SK-N-SH (cell line): ENCODE measurements around the gene FAM210B.

Experiments used
- CTCF ChIP-seq: fragments of 200-600 bp; sonication (generic); IDR thresholded peaks from 2 replicates; pipeline ENCODE4 v1.6.1; 2017; ENCODE audit warnings: antibody characterized with exemption, mild to moderate bottlenecking, moderate library complexity
- EP300 ChIP-seq, 2 experiments: IDR thresholded peaks; 2 replicates each; pipeline versions ENCODE4 v1.4.0 to v1.6.1; 2012; ENCODE audit warnings: borderline replicate concordance in 1 of 2, low read depth in 1 of 2, low read length in 1 of 2
- RAD21 ChIP-seq: IDR thresholded peaks from 2 replicates; pipeline ENCODE4 v1.6.1; 2012; ENCODE audit warnings: mild to moderate bottlenecking, low read length
- REST ChIP-seq: IDR thresholded peaks from 2 replicates; pipeline ENCODE4 v1.6.1; 2012; ENCODE audit warnings: mild to moderate bottlenecking, low read depth, low read length, moderate library complexity
- RXRA ChIP-seq: IDR thresholded peaks from 2 replicates; pipeline ENCODE4 v1.4.0; 2012; ENCODE audit warnings: low read depth, mild to moderate bottlenecking, borderline replicate concordance
- SIN3A ChIP-seq: IDR thresholded peaks from 2 replicates; pipeline ENCODE4 v1.6.1; 2012; ENCODE audit warnings: low read depth, mild to moderate bottlenecking, low read length, moderate library complexity, borderline replicate concordance
- SMC3 ChIP-seq: IDR thresholded peaks from 2 replicates; pipeline ENCODE4 v1.6.1; 2012; ENCODE audit warnings: low read depth, low read length, improper control_type of control experiment
- TCF12 ChIP-seq: IDR thresholded peaks from 2 replicates; pipeline ENCODE4 v1.4.0; 2012
- ZBTB33 ChIP-seq: IDR thresholded peaks from 2 replicates; pipeline ENCODE4 v1.4.0; 2012; ENCODE audit warnings: low read depth, borderline replicate concordance
- TF ChIP-seq, protein P1 (sequence below): IDR thresholded peaks from 2 replicates; pipeline ENCODE4 v1.4.0; 2012; ENCODE audit warnings: low read depth

DNA sequence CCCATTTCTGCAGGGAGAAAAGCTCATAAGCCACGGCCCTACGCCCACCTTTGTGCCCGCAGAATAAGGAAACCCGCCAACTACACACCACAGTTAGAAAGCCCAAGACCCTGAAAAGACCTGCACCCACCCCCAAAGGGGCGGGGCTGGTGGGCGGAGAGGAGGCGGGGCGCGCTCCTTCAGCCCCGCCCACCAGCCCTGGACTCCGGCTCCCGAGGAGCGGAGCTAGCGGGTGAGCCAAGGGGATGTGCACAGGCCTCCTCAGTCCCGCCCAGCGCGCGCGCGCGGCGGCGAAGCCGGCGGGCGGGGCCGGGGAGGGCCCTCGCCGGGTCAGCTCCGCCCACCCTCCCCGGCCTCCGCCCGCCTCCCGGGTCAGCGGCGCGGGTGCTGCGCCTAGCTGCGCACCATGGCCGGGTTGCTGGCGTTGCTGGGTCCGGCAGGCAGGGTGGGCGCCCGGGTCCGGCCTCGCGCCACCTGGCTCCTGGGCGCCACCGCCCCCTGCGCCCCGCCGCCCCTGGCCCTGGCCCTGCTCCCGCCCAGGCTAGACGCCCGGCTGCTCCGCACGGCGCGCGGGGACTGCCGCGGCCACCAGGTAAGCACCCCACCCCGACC is at the start of gene FAM210B:
- TF ChIP-seq SIN3A (no peak), CTCF (no peak), RAD21 (no peak), TCF12 (no peak), ZBTB33 (no peak), EP300 (IDR thresholded peaks at IDR 0.05; ENCODE audit: borderline replicate concordance in 1 of 2, low read depth in 1 of 2, low read length in 1 of 2) (no peak), RXRA (no peak), SMC3 (no peak), REST (no peak)
- TF ChIP-seq, protein P1, sequence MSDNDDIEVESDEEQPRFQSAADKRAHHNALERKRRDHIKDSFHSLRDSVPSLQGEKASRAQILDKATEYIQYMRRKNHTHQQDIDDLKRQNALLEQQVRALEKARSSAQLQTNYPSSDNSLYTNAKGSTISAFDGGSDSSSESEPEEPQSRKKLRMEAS = no peak
